Hepatocyte (in vitro differentiated cells): ENCODE results near the gene SP2. TPM values are rescaled to one million over a fixed set of nuclear protein-coding genes. Genes with fewer than 3 reads are reported as not detected.

Experiments used
- DNase-seq: peaks from one replicate; pipeline ENCODE4 v3.0.0-alpha.2; 2016; ENCODE audit warnings: low spot score
- H2AFZ ChIP-seq: fragments of 200-600 bp; sonication (generic); 2 replicates; pipeline ENCODE4 v1.6.0; 2016; ENCODE audit warnings: antibody characterized with exemption, mild to moderate bottlenecking
- H3K27ac ChIP-seq: fragments of 200-600 bp; sonication (generic); 2 replicates; pipeline ENCODE4 v1.5.1; 2016; ENCODE audit warnings: mild to moderate bottlenecking
- H3K27me3 ChIP-seq: fragments of 200-600 bp; sonication (generic); 2 replicates; pipeline ENCODE4 v1.6.1; 2016
- H3K36me3 ChIP-seq: fragments of 200-600 bp; sonication (generic); replicated peaks from 2 replicates; pipeline ENCODE4 v1.5.1; 2016; ENCODE audit warnings: low read depth; ENCODE audit not compliant: insufficient read depth
- H3K4me1 ChIP-seq: fragments of 200-600 bp; sonication (generic); 2 replicates; pipeline ENCODE4 v1.5.1; 2016; ENCODE audit warnings: mild to moderate bottlenecking, moderate library complexity; ENCODE audit not compliant: insufficient read depth
- H3K4me2 ChIP-seq: fragments of 200-600 bp; sonication (generic); 2 replicates; pipeline ENCODE4 v1.6.0; 2016
- H3K4me3 ChIP-seq: fragments of 200-600 bp; sonication (generic); 2 replicates; pipeline ENCODE4 v1.5.1; 2016; ENCODE audit warnings: mild to moderate bottlenecking
- H3K79me2 ChIP-seq: fragments of 200-600 bp; sonication (generic); 2 replicates; pipeline ENCODE4 v1.6.0; 2017; ENCODE audit warnings: mild to moderate bottlenecking
- H3K9me2 ChIP-seq: fragments of 200-600 bp; sonication (generic); replicated peaks from 2 replicates; pipeline ENCODE4 v1.6.0; 2017; ENCODE audit warnings: mild to moderate bottlenecking; ENCODE audit not compliant: insufficient read depth
- H3K9me3 ChIP-seq: fragments of 200-600 bp; sonication (generic); 2 replicates; pipeline ENCODE4 v1.5.1; 2016; ENCODE audit warnings: low read depth, mild to moderate bottlenecking
- H4K20me1 ChIP-seq: fragments of 200-600 bp; sonication (generic); 2 replicates; pipeline ENCODE4 v1.6.0; 2016; ENCODE audit warnings: mild to moderate bottlenecking; ENCODE audit not compliant: insufficient read depth, poor library complexity, severe bottlenecking
- CTCF ChIP-seq: fragments of 200-600 bp; sonication (generic); IDR thresholded peaks from 2 replicates; pipeline ENCODE4 v1.5.1; 2016; ENCODE audit warnings: antibody characterized with exemption, mild to moderate bottlenecking; ENCODE audit not compliant: poor library complexity
- EZH2 ChIP-seq: fragments of 200-600 bp; sonication (generic); IDR thresholded peaks from 2 replicates; pipeline ENCODE4 v1.6.1; 2016; ENCODE audit warnings: antibody characterized with exemption, mild to moderate bottlenecking, borderline replicate concordance
- EZH2phosphoT487 ChIP-seq: fragments of 200-600 bp; sonication (generic); IDR thresholded peaks from one replicate; pipeline ENCODE4 v1.6.1; 2018; ENCODE audit warnings: antibody characterized with exemption, mild to moderate bottlenecking, low read depth, moderate library complexity; ENCODE audit not compliant: unreplicated experiment, severe bottlenecking
- WGBS: methylation state at CpG from one replicate; pipeline ENCODE4 v1.1.6; 2016; ENCODE audit warnings: low lambda C conversion rate; ENCODE audit errors: missing lambda C conversion rate; 5-methylcytosine and 5-hydroxymethylcytosine counted together
- polyA plus RNA-seq: library from polyadenylated mRNA; unstranded; fragments of >200 nt; fragmentation: Nextera tagmentation; extraction: Ambion mirVana; gene quantifications from 2 replicates; pipeline ENCODE4 v1.2.1, GENCODE V29; 2016
- total RNA-seq: library from RNA; depleted of rRNA; stranded (reverse); fragments of >200 nt; gene quantifications from 2 replicates; pipeline ENCODE4 v1.2.3, GENCODE V29; 2014

SP2 gene
- total and polyA plus RNA-seq, 2 experiments from 2014 or later = 1.5 to 10.6 TPM

- no peak for TF ChIP-seq EZH2phosphoT487
- TF ChIP-seq CTCF = no peak
- no peak for TF ChIP-seq EZH2
Measured at GRCh38 chr17:47851764-47852112, 44.3 kb upstream of the SP2 start.

GRCh38 chr17:47852113-47852949, 43.7 kb upstream of the SP2 start:
- Histone ChIP-seq H4K20me1 (no peaks in the 10 kb centered on the region), H3K9me2 (no peaks in the 10 kb centered on the region), H3K27me3 (peaks cover 83% of the 10 kb centered on the region), H3K36me3 (no peaks in the 10 kb centered on the region), H3K79me2 (no peaks in the 10 kb centered on the region), H3K9me3 (no peaks in the 10 kb centered on the region), H3K4me3 (no peak overlapping the region), H2AFZ (no peak overlapping the region), H3K27ac (no peak overlapping the region), H3K4me1 (peaks cover 8% of the 10 kb centered on the region), H3K4me2 (peak overlapping the region; percentile 90)
- peak; percentile 56 for TF ChIP-seq EZH2phosphoT487
- TF ChIP-seq EZH2 = peak; percentile 51
- TF ChIP-seq CTCF = no peak
- no peak for DNase-seq
- WGBS = 41% methylated on average over 32 of the region's 32 CpGs

More at GRCh38 chr17:47851764-47852112, 44.3 kb upstream of the SP2 start:
- no peak overlapping the region for H2AFZ ChIP-seq
- H3K9me3 ChIP-seq = no peaks in the 10 kb centered on the region
- 43% methylated on average over 9 of the region's 11 CpGs for WGBS
- no peak overlapping the region for H3K27ac ChIP-seq
- H3K4me3 ChIP-seq = no peak overlapping the region
- no peaks in the 10 kb centered on the region for H4K20me1 ChIP-seq
- peaks cover 85% of the 10 kb centered on the region for H3K27me3 ChIP-seq
- H3K4me1 ChIP-seq = peaks cover 14% of the 10 kb centered on the region
- H3K36me3 ChIP-seq = no peaks in the 10 kb centered on the region
- peak overlapping the region; percentile 90 for H3K4me2 ChIP-seq
- no peaks in the 10 kb centered on the region for H3K9me2 ChIP-seq
- DNase-seq = no peak
- no peaks in the 10 kb centered on the region for H3K79me2 ChIP-seq

GRCh38 chr17:47853616-47854015, 42.4 kb upstream of the SP2 start:
- Histone ChIP-seq H3K4me1 (peaks cover 5% of the 10 kb centered on the region), H3K4me3 (no peak overlapping the region), H3K36me3 (no peaks in the 10 kb centered on the region), H3K79me2 (no peaks in the 10 kb centered on the region), H2AFZ (no peak overlapping the region), H4K20me1 (no peaks in the 10 kb centered on the region), H3K4me2 (no peak overlapping the region), H3K9me3 (no peaks in the 10 kb centered on the region), H3K9me2 (no peaks in the 10 kb centered on the region), H3K27me3 (peaks cover 70% of the 10 kb centered on the region), H3K27ac (no peak overlapping the region)
- DNase-seq = no peak
- no peak for TF ChIP-seq CTCF
- TF ChIP-seq EZH2phosphoT487 = no peak
- no peak for TF ChIP-seq EZH2
- 63% methylated on average over 5 of the region's 5 CpGs for WGBS
